HFF-Myc (cell line): ENCODE data around the gene IL2RA.
"Not testable (repeated sequence)": the region's sequence is repeated elsewhere in the genome, so short reads cannot be mapped to it uniquely, and the experiment has no call there.

Experiments
- DNase-seq: peaks from one replicate; pipeline ENCODE4 v3.0.0-alpha.2; 2011; ENCODE audit warnings: low read depth; ENCODE audit errors: extremely low read depth
- H3K4me3 ChIP-seq: replicated peaks from 2 replicates; pipeline ENCODE4 v1.5.1; 2011; ENCODE audit warnings: low read depth, mild to moderate bottlenecking, control low read depth, low read length
- CTCF ChIP-seq: IDR thresholded peaks from 2 replicates; pipeline ENCODE4 v1.5.1; 2012; ENCODE audit warnings: mild to moderate bottlenecking, low read depth, low read length, control low read depth; ENCODE audit errors: missing control alignments

IL2RA gene

GRCh38 chr10:6065835-6066234 is 3.7 kb upstream of the IL2RA start:
- DNase-seq: no peak
- no peak overlapping the region for H3K4me3 ChIP-seq
- no peak for TF ChIP-seq CTCF

- no peak overlapping the region for H3K4me3 ChIP-seq
- DNase-seq: no peak
- no peak for TF ChIP-seq CTCF
These were observed 3.2 kb upstream of the IL2RA start for GRCh38 chr10:6065406-6065805.

DNA sequence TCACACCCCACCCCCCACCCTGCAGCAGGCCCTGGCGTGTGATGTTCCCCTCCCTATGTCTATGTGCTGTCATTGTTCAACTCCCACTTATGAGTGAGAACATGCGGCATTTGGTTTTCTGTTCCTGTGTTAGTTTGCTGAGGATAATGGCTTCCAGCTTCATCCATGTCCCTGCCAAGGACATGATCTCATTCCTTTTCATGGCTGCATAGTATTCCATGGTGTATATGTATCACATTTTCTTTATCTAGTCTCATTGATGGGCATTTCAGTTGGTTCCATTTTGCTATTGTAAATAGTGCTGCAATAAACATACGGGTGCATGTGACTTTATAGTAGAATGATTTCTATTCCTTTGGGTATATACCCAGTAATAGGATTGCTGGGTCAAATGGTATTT is 2.6 kb upstream of the IL2RA start:
- H3K4me3 ChIP-seq, DNase-seq: not testable (repeated sequence)

- no peak for DNase-seq
- H3K4me3 ChIP-seq: no peak overlapping the region
- TF ChIP-seq CTCF: no peak
These were observed 2.0 kb upstream of the IL2RA start for GRCh38 chr10:6064119-6064518.

DNA sequence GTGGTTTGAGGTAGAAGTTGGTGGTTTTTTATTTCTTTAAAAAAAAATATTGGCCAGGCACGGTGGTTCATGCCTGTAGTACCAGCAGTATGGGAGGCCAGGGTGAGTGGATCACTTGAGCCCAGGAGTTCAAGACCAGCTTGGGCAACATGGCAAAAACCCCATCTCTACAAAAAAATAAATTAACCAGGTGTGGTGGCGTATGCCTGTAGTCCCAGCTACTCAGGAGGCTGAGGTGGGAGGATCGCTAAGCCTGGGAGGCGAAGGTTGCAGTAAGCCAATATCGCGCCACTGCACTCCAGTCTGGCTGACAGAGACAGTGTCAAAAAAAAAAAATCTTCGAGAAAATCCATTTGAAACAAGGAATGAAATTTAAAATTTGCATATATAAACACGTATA is 1.1 kb downstream of the IL2RA start:
- no peak overlapping the region for H3K4me3 ChIP-seq
- DNase-seq: no peak
- TF ChIP-seq CTCF: no peak

DNA sequence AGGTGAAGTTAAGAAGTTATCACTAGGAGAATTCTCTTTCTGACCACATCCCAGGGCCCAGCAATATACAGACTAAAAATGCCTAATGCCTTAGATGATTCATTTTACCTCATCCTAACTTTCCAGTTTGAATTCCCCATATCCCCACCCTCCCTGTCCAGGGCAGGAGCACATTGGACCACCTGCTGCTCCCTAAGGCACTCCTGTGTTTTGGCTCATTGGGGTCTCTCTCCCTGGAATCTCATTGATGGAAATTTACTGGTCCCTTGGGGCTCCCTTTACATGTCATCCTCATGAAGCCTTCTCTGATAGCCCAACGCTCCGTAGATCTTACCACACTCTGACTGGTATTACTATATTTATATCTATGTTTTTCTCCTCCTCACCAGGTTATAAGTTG is 2.7 kb downstream of the IL2RA start:
- no peak for DNase-seq
- TF ChIP-seq CTCF: no peak
- H3K4me3 ChIP-seq: no peak overlapping the region

GRCh38 chr10:6058682-6059475 is 3.3 kb downstream of the IL2RA start:
- DNase-seq: no peak
- TF ChIP-seq CTCF: no peak
- no peak overlapping the region for H3K4me3 ChIP-seq
